ENCODE results near the gene SKA2.
"Not testable (repeated sequence)": the region's sequence is repeated elsewhere in the genome, so short reads cannot be mapped to it uniquely, and the experiment has no call there.

Gene SKA2, protein sequence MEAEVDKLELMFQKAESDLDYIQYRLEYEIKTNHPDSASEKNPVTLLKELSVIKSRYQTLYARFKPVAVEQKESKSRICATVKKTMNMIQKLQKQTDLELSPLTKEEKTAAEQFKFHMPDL

DNA sequence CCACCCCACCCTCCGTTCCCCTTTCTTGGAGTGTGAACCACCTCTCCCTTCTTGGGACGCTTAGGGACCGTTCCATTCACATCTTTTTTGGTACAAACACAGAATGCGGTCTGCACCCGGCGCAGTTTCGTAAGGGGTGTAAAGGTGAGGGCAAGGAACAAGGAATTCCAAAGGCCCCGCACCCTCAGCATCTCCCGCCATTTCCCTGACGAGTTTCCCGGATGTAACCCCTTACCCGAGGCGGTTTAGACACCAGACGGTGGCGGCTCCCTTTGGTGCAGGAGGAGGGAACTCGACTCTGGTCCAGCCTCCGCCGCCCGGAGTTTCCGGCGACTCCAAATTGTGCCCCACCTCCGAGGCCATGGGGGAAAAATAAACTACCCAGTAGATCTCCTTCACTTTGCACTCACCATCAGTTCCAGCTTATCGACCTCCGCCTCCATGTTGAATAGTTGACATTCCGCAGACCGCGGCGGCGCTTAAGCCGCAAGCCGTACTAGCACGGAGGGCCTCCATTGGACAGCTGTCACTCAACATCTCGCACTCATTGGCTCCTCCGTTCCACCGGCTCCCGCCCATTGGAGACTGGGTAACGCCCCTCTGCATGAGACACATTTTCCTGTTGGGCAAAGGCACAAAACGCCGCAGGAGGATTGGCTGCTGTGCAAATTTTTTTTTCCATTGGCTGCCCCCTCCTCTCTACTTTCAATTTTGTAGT is at the start of gene SKA2:
Gene SKA2, minus strand, starts transcription at position 466 of the 718 bp plus-strand sequence. Its CDS starts 23 bp downstream, at position 443.
- DNase-seq = no peak

DNA sequence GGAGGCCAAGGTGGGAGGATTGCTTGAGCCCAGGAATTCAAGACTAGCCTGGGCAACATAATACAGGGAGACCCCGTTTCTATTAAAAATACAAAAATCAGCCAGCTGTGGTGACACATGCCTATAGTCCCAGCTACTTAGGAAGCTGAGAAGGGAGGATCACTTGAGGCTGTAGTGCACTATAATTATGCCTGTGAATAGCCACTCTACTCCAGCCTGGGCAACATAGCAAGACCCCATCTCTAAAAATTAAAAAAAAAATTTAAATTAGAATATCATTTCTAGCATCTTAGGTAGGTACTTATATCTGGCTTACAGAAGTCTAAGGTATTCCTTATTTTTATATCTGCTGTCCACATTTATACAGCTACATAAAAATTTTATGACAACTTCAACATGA is 47.3 kb upstream of the SKA2 start:
- no peak for DNase-seq

DNA sequence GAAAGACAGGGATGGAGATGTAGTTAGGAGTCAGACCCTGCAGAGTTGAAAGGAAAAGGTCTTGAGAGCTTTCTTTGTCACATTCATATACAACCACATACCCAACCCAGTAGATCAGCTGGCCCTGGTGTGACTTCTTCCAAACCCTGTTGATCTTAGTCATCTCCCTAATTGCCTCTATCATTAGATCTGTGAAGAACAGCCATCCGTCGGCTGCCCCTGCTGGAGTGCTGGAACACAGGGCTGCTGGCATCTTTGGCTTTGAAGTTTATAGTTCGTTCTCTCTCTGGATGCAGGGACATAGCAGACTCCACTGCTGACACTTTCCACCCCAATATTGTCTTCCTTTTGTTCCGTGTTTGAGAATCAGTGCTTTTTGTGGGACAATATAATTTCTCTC is 44.4 kb upstream of the SKA2 start:
- no peak for DNase-seq

DNA sequence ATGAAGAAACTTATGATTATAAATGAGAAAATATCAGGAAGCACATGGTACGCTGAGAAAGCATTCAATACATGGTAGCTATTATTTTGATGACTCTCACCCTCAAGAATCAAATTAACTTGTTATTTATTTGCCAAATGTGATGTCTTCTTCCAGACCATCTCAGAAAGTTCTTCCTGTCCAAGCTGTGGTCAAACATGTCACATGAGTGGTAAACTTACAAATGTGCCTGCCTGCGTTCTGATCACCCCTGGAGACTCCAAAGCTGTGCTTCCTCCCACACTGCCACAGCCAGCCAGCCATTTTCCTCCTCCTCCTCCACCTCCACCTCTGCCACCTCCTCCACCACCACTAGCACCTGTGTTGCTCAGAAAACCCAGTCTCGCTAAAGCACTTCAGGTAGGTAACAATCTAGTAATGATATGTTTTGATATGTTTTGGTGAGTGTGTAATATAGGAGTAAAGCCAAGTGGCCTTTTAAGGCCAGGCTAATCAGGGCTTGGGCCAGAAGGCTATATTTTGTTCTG is 38.4 kb upstream of the SKA2 start:
- no peak for DNase-seq

DNA sequence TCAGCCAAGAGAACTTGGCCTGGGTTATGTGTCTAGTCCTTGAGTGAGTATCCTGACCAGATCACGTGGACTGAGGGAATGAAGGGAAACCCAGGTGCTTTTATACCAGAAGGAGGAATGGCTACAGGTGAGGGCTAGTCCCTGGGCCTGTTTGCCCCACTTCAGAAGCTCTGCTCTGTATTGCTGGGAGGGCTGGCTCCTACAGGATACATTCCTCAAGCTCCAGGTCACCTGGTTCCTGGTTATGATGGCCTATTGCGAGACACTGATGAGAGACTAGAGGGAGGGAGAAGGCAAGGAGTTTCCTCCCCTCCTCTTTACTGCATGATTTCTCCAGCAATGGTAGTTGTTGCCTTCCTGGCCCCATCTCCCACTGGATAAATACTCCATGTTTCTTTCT is 35.8 kb upstream of the SKA2 start:
- DNase-seq = no peak

DNA sequence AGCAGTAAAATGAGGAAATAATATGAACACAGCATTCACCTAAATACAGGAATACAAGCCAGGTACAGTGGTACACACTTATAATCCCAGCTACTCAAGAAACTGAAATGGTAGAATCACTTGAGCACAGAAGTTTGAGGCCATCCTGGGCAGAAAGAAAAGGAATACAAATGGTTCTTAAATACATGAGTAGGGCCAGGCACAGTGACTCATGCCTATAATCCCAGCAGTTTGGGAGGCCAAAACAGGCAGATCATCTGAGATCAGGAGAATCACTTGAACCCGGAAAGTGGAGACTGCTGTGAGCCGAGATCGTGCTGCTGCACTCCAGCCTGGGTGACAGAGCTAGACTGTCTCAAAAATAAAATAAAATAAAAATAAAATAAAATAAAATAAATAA is 31.9 kb upstream of the SKA2 start:
- DNase-seq = no peak

DNA sequence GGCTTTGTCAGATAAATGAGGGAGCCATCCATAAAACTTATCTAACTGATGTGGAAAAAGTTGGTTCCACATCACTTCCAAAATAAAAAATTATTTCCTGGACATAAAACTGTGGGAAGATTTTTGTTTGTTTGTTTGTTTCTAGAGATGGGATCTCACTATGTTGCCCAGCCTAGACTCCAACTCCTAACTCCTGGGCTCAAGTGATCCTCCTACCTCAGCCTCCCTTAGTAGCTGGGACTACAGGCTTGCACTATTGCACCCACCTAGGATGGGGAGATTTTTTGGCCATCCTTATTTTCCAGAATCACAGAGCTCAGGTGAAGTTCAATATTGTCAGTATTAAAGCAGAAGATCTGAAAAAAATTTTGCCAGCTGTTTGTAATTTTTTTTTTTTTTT is 31.0 kb upstream of the SKA2 start:
- DNase-seq = no peak

DNA sequence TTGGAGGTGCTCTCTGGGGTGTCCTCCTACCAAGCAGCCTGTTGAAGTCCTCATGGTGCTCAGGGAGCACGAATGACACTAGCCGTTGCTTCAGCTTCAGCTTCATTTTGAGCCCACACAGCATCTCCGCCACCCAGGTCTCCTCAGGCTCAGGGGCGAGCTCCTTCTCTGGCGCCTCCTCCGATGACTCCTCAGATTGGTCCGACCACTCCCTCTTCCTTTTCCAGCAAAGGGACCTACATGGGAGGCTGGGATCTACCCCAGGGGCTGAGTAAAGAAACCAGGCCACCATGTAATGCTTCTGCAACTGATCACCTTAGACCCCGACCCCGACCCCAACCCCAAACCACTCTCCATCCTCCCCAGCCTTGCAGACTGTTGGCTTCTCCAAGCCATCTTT is 26.5 kb upstream of the SKA2 start:
- no peak for DNase-seq

DNA sequence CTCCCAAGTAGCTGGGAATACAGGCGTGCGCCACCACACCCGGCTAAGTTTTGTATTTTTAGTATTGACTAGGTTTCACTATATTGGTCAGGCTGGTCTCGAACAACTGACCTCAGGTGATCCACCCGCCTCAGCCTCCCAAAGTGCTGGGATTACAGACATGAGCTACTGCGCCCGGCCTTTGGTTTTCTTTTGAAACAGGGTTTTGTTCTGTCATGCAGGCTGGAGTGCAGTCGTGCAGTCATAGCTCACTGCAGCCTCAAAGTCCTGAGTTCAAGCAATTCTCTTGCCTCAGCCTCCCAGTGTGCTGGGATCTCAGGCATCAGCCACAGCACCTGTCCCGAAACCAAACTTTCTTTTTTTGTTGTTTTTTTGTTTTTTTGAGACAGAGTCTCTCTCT is 25.6 kb upstream of the SKA2 start:
- no peak for DNase-seq

DNA sequence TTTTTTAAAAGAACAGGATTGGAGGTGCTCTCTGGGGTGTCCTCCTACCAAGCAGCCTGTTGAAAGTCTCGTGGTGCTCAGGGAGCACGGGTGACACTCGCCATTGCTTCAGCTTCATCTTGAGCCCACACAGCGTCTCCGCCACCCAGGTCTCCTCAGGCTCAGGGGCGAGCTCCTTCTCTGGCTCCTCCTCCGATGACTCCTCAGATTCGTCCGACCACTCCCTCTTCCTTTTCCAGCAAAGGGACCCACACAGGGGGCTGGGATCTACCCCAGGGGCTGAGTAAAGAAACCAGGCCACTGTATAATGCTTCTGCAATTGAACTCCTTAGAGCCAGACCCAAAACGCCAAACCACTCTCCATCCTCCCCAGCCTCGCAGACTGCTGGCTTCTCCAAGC is 24.6 kb upstream of the SKA2 start:
- not testable (repeated sequence) for DNase-seq

DNA sequence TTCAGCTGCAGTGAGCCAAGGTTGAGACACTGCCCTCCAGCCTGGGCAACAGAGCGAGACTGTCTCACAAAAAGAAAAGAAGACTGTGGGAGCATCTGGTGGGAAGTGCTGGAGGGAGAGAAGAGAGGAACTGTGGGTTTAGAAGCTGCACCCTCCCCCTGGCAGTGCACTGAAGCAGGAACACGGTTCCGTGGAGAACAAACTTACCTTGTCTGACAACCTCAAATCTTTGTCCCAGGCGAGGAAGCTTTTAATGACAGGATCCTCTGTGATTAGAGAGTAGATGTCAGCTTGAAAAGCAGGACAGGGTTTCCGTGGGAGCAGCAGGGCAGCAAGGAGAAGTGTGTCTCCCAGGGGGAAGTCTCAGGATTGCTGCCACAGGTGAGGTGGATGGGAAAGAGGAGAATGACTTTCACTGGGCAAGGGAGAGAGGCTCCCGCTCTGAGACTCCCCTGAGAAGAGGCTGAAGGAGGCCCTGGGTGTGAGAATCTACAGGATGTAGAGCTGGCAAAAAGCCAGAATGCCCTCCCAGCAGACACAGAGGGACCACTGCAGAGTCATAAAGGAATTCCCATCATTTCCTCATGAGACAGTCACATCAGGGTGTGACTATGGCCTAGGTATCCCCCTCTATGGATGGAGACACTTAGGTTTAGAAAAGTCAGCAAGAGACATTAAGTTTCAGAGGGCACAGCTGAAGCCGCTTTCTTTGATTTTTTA is 23.4 kb upstream of the SKA2 start:
- no peak for DNase-seq

DNA sequence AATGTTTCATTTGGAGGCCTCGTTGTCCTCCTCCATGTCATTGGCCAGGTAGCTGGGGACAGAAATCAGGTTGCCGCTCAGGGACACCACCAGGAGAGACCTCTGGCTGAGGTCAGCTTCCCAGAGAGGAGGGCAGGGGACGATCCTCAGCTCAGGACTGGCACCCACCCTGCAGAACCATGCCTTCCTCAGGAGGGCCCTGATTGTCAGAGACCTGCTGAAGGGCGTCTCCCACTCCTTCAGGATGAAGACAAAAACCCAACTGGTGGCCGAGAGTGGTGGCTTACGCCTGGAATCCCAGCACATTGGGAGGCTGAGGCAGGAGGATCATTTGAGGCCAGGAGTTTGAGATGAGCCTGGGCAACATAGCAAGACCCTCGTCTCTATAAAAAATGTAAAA is 20.1 kb upstream of the SKA2 start:
- DNase-seq = no peak

DNA sequence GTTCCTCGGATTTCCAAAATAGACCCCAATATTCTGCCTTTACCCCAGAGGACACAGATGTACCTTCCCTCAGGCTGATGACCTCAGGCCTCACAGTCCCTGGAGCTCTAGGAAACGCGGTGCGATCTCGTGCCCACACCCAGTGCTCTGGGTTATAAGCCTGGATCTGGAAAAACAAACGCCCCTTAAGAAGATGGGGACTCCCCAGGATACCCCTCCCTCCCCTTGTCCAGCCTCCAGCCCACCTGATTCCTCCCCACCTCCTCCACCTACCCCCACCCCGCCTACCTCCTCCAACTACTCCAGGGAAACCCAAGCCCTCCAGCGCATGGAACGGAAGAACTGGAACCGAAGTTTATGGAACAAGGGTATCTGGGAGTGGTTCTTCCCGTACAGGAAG is 19.7 kb upstream of the SKA2 start:
- DNase-seq = no peak

DNA sequence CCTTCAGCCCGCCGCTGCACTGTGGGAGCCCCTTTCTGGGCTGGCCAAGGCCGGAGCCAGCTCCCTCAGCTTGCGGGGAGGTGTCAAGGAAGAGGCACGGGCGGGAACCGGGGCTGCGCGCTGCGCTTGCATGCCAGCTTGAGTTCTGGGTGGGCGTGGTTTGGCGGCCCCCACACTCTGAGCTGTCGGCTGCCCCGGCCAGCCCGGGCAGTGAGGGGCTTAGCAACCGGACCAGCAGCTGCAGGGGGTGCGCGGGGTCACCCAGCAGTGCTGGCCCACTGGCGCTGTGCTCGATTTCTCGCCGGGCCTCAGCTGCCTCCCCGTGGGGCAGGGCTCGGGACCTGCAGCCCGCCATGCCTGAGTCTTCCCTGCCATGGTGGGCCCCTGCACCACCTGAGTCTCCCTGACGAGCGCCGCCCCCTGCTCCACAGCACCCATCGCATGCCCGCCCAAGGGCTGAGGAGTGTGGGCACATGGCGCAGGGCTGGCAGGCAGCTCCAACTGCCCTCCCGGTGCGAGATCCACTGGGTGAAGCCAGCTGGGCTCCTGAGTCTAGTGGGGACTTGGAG is 17.5 kb upstream of the SKA2 start:
- no peak for DNase-seq

DNA sequence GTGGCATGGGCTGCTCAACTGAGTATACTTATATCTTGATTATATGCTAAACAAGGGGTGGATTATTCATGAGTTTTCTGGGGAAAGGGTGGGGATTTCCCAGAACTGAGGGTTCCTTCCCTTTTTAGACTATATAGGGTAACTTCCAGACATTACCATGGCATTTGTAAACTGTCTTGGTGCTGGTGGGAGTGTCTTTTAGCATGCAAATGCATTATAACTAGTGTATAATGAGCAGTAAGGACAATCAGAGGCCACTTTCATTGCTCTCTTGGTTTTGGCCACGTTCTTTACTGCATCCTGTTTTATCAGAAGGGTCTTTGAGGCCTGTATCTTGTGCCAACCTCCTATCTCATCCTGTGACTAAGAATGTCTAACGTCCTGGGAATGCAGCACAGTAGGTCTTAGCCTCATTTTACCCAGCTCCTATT is 12.6 kb upstream of the SKA2 start:
- DNase-seq = no peak

DNA sequence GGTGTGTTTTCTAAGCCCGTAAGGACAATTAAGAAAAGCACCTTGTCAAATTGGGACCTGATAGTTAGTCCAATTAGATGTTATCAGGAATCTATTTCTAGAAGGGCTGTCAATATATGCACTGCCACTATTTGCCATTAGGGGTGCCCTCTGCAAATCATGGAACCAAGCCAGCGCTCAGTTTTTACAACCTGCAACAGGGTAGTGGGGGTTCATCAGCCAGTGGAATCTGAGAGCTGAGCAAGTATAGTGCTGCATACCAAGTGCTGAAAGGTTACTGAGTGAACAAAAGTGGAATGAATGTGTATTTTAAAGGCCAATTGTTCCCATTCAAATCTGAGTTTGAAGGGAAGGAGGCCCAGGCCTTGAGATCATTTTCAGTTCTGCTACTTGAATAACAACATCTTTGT is 11.0 kb upstream of the SKA2 start:
- peak; percentile 56 for DNase-seq

DNA sequence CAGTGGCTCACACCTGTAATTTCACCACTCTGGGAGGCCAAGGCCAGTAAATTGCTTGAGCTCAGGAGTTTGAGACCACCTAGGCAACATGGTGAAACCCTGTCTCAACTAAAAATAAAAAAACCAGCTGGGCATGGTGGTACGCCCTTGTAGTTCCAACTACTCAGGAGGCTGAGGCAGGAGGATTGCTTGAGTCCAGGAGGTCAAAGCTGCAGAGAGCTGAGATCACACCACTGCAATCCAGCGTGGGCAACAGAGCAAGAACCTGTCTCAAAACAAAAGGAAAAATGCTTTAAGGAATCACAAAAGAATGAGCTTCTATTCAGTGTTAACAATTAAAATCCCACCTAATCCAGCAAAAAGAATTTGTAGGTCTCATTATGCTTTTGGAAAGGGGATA is 6.5 kb upstream of the SKA2 start:
- no peak for DNase-seq

DNA sequence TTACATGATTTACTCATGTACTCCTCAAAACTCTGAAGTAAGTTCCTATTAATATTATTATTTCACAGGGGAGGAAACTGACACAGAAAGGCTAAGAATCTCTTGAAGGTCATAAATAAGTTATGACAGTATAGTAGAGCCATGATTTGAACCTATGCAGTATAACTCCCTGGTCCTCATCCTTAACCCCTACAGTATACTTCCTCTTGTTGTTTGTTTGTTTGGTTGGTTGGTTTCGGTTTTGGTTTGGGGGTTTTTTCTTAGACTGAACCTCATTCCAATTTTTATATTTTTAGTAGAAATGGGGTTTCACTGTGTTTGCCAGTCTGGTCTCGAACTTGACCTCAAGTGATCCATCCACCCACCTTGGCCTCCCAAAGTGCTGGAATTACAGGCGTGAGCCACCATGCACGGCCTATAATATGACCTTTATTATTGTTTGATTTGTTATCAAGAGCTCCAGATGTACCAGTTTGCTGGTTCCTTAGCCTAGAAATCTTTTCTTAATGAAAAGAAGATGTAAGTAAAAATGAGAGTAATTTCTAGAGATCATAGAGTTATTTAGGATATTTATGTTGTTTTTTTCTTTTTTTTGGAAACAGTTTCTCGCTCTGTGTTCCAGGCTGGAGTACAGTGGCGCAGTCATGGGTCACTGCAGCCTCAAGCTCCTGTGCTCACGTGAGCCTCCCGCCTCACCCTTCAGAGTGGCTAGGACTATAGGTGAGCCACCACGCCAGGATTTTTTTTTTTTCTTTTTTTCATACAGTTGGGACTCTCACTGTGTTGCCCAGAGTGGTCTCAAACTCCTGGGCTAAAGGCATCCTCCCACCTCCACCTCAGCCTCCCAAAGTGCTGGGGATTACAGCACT is 5.4 kb upstream of the SKA2 start:
- no peak for DNase-seq

DNA sequence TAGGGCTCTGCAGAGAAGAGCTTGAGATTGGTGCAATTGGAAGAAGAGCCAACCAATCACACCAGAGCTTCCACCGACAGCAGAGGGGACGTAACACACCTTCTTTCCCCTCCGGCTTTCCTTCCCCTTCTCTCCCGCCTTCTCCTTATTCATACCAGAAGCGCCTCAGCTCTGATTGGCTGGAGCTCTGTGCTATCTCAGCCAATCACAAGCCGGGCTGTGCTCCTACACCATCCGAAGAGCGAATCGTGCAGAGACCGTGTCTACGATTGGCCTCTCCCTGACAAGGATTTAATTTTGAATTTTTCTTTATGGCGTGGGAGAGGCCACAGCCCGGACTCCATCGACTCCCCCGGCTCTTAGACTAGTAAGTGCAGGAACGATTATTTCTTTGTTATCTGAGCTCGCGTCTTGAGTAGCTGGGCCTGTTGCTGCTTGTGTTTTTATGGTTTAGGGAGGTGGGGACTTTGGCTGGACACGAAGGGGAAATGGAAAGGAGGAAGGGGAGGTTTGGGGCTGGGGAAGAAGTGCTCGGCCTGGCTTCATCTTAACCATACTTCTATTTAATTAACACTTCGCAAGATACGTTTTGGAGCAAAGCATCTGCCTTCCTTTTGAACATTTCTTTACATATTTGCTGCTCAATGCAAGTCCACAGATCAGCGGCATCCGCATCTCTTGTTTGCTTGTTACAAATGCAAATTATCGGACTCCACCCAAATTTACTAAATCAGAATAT is 622 bp upstream of the SKA2 start, which contains the start of gene PRR11:
Gene PRR11, plus strand, starts transcription at position 308 of the 739 bp plus-strand sequence. CDS start 14,007 bp downstream, outside the sequence.
- DNase-seq = peak; percentile 99

DNA sequence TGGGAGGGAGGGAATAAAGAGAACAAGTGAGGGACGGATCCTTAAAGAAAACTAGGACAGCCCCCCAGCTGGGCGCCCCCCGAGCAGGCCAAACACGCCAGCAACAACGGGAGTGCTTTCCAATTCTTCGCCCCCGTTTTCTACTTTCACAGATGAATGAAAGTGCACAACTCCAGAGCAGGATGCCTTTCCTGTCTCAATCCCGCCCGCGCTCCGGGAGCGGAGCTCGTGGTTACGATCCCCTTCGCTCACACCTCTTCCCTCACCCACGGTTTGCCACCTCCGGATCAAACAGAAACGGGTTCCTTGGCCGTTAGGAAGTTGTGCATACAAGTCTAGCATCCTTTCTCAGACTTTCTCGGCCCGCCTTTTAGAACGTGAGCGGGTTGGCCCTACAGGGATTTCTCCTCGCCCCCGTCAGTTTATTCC is 680 bp downstream of the SKA2 start:
- peak; percentile 49 for DNase-seq

DNA sequence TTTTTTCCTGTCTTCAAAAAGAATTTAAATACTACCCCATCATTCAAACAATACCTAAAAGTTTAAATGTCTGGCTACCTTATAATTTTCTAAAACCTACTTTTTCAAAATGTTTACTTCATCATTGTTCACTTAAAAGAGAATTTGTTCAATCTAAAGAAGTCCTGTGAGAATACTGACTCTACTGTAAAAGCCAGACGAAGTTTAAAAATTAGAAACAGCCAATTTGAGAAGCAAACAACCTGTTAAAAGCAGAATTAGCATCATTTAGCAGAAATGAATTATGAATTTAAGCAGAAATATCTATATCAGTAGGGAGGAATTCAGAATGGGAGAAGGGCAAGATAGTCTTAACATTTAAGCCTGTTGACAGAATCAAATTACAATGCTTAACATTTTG is 2.1 kb downstream of the SKA2 start:
- no peak for DNase-seq

DNA sequence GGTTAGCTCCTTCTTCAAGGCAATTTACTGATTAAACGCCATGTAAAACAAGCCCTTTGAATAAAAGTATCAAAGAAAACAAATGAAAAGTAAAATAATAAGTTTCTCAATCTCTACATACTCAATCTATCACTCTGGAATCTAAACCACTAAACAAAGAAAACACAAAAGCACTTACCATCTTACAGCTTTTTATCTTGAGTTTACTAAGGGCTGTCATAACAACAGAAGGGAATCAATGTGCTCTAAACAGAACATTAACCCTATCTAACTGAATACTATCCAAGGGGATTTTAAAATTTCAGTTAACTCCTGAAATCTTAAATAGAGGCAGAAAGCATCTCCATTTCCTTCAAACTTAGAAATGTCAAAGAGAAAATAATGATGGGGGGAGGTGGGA is 3.4 kb downstream of the SKA2 start:
- DNase-seq = no peak
